ENCODE measurements around the gene CCNI2.
"Not testable (repeated sequence)": the region's sequence is repeated elsewhere in the genome, so short reads cannot be mapped to it uniquely, and the experiment has no call there.

CCNI2 gene

GRCh38 chr5:132778856-132779255, 31.6 kb downstream of the CCNI2 start:
- no peak for DNase-seq (ENCODE audit: low read depth in 2 of 2, low spot score in 1 of 2)

DNA sequence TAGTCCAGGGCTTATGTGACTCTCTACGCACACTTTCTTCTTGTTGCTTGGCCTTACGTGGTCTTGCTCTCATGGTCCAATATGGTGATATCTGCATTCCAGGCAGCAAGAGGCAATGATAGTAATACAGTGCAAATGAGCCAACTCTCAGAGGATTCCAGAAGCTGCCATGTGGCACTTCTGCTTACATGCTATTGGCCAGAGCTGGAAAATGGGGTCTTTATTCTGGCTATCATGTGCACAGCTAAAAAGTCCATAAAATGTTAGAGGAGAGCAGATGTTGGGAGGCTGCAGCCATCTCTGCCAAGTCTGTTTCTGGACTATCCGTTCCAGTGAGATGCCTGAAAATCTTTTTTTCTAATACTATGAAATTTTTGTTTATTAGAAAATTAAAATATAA, 32.7 kb downstream of the CCNI2 start:
- no peak for DNase-seq (ENCODE audit: low read depth in 2 of 2, low spot score in 1 of 2)

GRCh38 chr5:132780577-132780976, 33.4 kb downstream of the CCNI2 start:
- DNase-seq (ENCODE audit: low read depth in 2 of 2, low spot score in 1 of 2), result no peak

GRCh38 chr5:132781029-132781428, 33.8 kb downstream of the CCNI2 start:
- DNase-seq (ENCODE audit: low read depth in 2 of 2, low spot score in 1 of 2), result no peak

GRCh38 chr5:132782101-132782500, 34.9 kb downstream of the CCNI2 start:
- no peak for DNase-seq (ENCODE audit: low read depth in 2 of 2, low spot score in 1 of 2)

GRCh38 chr5:132785365-132785764, 38.1 kb downstream of the CCNI2 start:
- DNase-seq (ENCODE audit: low read depth in 2 of 2, low spot score in 1 of 2), result no peak

- DNase-seq (ENCODE audit: low read depth in 2 of 2, low spot score in 1 of 2), result no peak
Observed at GRCh38 chr5:132785864-132786263, 38.6 kb downstream of the CCNI2 start.

DNA sequence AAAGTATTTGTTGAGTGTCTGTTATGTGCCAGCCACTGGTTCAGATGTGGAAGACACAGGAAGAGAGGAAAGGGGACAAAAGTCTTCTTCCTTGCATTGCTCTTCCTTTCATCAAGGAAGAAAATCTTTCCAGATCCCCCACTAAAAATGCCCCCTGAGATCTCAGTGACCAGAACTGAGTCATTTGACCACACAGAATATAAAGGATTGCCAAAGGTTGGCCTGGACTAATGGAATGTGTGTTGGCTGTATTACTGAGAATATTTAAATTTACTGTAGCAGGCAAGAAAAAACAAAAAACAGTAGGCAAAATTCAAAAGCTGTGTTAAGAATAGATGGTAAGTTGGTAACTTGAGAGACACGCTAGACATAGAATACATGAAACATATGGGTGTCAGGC, 39.9 kb downstream of the CCNI2 start:
- no peak for DNase-seq (ENCODE audit: low read depth in 2 of 2, low spot score in 1 of 2)

DNA sequence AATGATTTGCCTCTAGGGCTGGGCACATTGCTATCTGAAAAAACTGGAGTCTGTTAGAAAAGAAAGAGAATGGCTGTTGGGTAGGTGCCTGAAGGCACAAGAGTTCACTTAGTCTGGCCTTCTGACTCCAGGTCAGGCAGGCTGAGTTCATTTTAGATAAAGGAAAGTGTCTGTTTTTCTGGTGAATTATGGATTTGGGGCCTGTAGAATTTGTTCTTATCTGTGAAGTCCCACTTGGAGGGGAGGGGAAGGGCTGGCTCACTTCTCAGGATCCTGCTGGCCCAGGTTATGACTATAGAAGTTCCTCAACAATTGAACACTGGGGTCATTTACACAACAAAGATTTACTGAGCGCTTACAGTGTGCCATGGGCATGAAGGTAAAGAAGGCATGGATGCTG, 41.3 kb downstream of the CCNI2 start:
- no peak for DNase-seq (ENCODE audit: low read depth in 2 of 2, low spot score in 1 of 2)

- no peak for DNase-seq (ENCODE audit: low read depth in 2 of 2, low spot score in 1 of 2)
Observed at GRCh38 chr5:132788990-132789886, 42.0 kb downstream of the CCNI2 start.

- DNase-seq (ENCODE audit: low read depth in 2 of 2, low spot score in 1 of 2), result no peak
Observed at GRCh38 chr5:132790201-132790865, 43.1 kb downstream of the CCNI2 start.

GRCh38 chr5:132791026-132791425, 43.8 kb downstream of the CCNI2 start:
- DNase-seq (ENCODE audit: low read depth in 2 of 2, low spot score in 1 of 2), result no peak

DNA sequence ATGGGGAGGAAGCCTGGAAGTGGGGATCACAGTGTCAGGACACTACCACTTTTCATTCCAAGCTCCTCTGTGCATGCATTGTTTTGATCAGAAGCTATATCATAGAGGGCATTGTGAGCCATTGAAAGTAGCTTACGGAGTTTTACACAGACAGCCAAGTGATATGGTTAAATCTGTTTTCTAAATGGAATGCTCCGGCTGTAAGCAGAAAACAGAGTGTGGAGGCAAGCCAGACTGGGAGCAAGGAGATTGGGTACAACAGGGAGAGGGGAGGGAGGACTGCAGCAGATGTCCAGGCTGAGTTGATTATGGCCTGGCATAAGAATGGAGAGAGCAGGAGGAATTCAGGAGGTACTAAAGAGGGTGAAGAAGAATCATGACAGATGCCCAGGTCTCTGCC, 50.4 kb downstream of the CCNI2 start:
- no peak for DNase-seq (ENCODE audit: low read depth in 2 of 2, low spot score in 1 of 2)

DNA sequence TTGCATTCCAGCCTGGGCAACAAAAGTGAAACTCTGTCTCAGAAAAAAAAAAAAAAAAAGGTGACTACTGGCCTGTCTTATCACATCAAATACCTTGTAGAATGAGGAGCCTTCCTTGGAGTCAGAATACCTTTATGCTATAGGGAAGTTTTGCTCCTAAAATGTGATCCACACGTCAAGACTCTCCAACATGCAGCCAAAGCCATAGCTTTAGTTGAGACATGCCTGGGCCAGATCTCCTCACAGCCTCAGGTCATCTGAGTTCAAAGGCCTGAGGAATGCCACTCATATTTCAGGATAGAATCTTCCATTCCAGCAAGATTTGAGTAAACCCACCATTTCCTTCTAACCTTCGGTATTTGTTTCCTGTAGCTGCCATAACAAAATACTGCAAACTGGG, 52.2 kb downstream of the CCNI2 start:
- DNase-seq (ENCODE audit: low read depth in 2 of 2, low spot score in 1 of 2), result no peak

- no peak for DNase-seq (ENCODE audit: low read depth in 2 of 2, low spot score in 1 of 2)
Observed at GRCh38 chr5:132800545-132800944, 53.3 kb downstream of the CCNI2 start.

- DNase-seq (ENCODE audit: low read depth in 2 of 2, low spot score in 1 of 2), result no peak
Observed at GRCh38 chr5:132802044-132802684, 54.9 kb downstream of the CCNI2 start.

- DNase-seq (ENCODE audit: low read depth in 2 of 2, low spot score in 1 of 2), result not testable (repeated sequence)
Observed at GRCh38 chr5:132802685-132803066, 55.5 kb downstream of the CCNI2 start.

Measured in stimulated activated CD8-positive, alpha-beta memory T cell treated with anti-CD3 and anti-CD28 coated beads, Interleukin-4, amount 100 ng/mL, for 4 hours (primary cell).